GM13976 (cell line): ENCODE data around the gene MC1R.
A peak's percentile ranks its signal among the peaks of the same experiment; 100 is the strongest.

ENCODE experiments used
- DNase-seq: peaks from one replicate; pipeline ENCODE4 v3.0.0; 2012; ENCODE audit warnings: low spot score
- CTCF ChIP-seq: IDR thresholded peaks from 2 replicates; pipeline ENCODE4 v1.5.1; 2012; ENCODE audit warnings: borderline replicate concordance, mild to moderate bottlenecking; ENCODE audit not compliant: insufficient read depth; ENCODE audit errors: extremely low read depth, missing control alignments, control extremely low read depth
- in situ Hi-C: fragments of 300-500 bp; cut with MboI; formaldehyde crosslinking; loops from one replicate; pipeline ENCODE4 v1.12.0; 2022; ENCODE audit warnings: low sequenced_read_pairs, mixed read lengths, inconsistent platforms; ENCODE audit not compliant: unreplicated experiment

The MC1R gene

GRCh38 chr16:89949756-89950155 lies 31.1 kb downstream of the MC1R start:
- DNase-seq = no peak
- TF ChIP-seq CTCF = no peak
- in situ Hi-C loops = no loop called here

- no peak for TF ChIP-seq CTCF
- in situ Hi-C loops = no loop called here
These were observed 32.8 kb downstream of the MC1R start for GRCh38 chr16:89951509-89951908.

GRCh38 chr16:89952049-89952448 lies 33.4 kb downstream of the MC1R start:
- no peak for TF ChIP-seq CTCF
- in situ Hi-C loops = no loop called here
- no peak for DNase-seq

More at GRCh38 chr16:89951509-89951908, 32.8 kb downstream of the MC1R start:
- no peak for DNase-seq

- TF ChIP-seq CTCF = no peak
- no peak for DNase-seq
- in situ Hi-C loops = no loop called here
These were observed 33.9 kb downstream of the MC1R start for GRCh38 chr16:89952551-89952950.

GRCh38 chr16:89953671-89954406 lies 35.2 kb downstream of the MC1R start:
- in situ Hi-C loops = no loop called here
- peak; percentile 75 for DNase-seq
- no peak for TF ChIP-seq CTCF

- in situ Hi-C loops = no loop called here
- DNase-seq = no peak
- no peak for TF ChIP-seq CTCF
These were observed 35.8 kb downstream of the MC1R start for GRCh38 chr16:89954462-89954861.
